Neural cell (in vitro differentiated cells): Measurements from ENCODE around the gene LSAMP. TPM values are rescaled to one million over a fixed set of nuclear protein-coding genes. Genes with fewer than 3 reads are reported as not detected.

Source experiments
- H2AFZ ChIP-seq: fragments of 200-600, 300-800 bp; sonication (generic), shearing (Covaris generic); 2 replicates; pipeline ENCODE4 v1.6.0; 2014; ENCODE audit warnings: low read depth, mild to moderate bottlenecking, antibody characterized with exemption, low read length, moderate library complexity
- H3F3A ChIP-seq: fragments of 200-600 bp; shearing (Covaris generic); 2 replicates; pipeline ENCODE4 v1.6.1; 2016; ENCODE audit warnings: mild to moderate bottlenecking, moderate library complexity, mixed read lengths, antibody characterized with exemption, low read length; ENCODE audit not compliant: insufficient read depth, poor library complexity, severe bottlenecking
- H3K27ac ChIP-seq: fragments of 200-600, 300-800 bp; sonication (generic), shearing (Covaris generic); 2 replicates; pipeline ENCODE4 v1.5.1; 2014; ENCODE audit warnings: mild to moderate bottlenecking, low read length, moderate library complexity
- H3K27me3 ChIP-seq: fragments of 300-800, 200-600 bp; sonication (generic), shearing (Covaris generic); 2 replicates; pipeline ENCODE4 v1.6.0; 2014; ENCODE audit warnings: mild to moderate bottlenecking, low read depth, low read length, moderate library complexity; ENCODE audit not compliant: insufficient read depth
- H3K36me3 ChIP-seq: fragments of 300-800, 200-600 bp; sonication (generic), shearing (Covaris generic); 2 replicates; pipeline ENCODE4 v1.5.1; 2014; ENCODE audit warnings: mild to moderate bottlenecking, antibody characterized with exemption, low read length, moderate library complexity; ENCODE audit not compliant: insufficient read depth
- H3K4me2 ChIP-seq: fragments of 300-800, 200-600 bp; sonication (generic), shearing (Covaris generic); 2 replicates; pipeline ENCODE4 v1.6.0; 2014; ENCODE audit warnings: mild to moderate bottlenecking, low read length
- H3K4me3 ChIP-seq: fragments of 300-800, 200-600 bp; sonication (generic), shearing (Covaris generic); 2 replicates; pipeline ENCODE4 v1.5.1; 2014; ENCODE audit warnings: mild to moderate bottlenecking, low read length, moderate library complexity
- H3K79me2 ChIP-seq: fragments of 200-600 bp; shearing (Covaris generic); replicated peaks from 2 replicates; pipeline ENCODE4 v1.6.0; 2014; ENCODE audit warnings: mild to moderate bottlenecking, low read length, moderate library complexity; ENCODE audit not compliant: insufficient read depth
- H3K9ac ChIP-seq: fragments of 300-800, 200-600 bp; sonication (generic), shearing (Covaris generic); 2 replicates; pipeline ENCODE4 v1.6.1; 2016; ENCODE audit warnings: mild to moderate bottlenecking, low read length, mixed read lengths
- H3K9me2 ChIP-seq: fragments of 200-600 bp; shearing (Covaris generic); 2 replicates; pipeline ENCODE4 v1.6.1; 2016; ENCODE audit warnings: mild to moderate bottlenecking, low read length, mixed read lengths; ENCODE audit not compliant: insufficient read depth
- H3K9me3 ChIP-seq: fragments of 200-600, 300-800 bp; sonication (generic), shearing (Covaris generic); 2 replicates; pipeline ENCODE4 v1.6.1; 2016; ENCODE audit warnings: mild to moderate bottlenecking, mixed run types, low read length, moderate library complexity, mixed read lengths
- H4K20me1 ChIP-seq: fragments of 200-600 bp; shearing (Covaris generic); 2 replicates; pipeline ENCODE4 v1.6.1; 2016; ENCODE audit warnings: mild to moderate bottlenecking, mixed run types; ENCODE audit not compliant: insufficient read depth
- CTCF ChIP-seq: fragments of 450-650 bp; IDR thresholded peaks from 2 replicates; pipeline ENCODE4 v1.5.1; 2014; ENCODE audit warnings: antibody characterized with exemption, mild to moderate bottlenecking, moderate library complexity; ENCODE audit not compliant: poor library complexity, severe bottlenecking
- EP300 ChIP-seq: fragments of 450-650 bp; conservative IDR thresholded peaks from 2 replicates; pipeline ENCODE4 v1.6.1; 2014; ENCODE audit warnings: antibody characterized with exemption, mild to moderate bottlenecking, moderate library complexity; ENCODE audit not compliant: poor library complexity, severe bottlenecking
- EZH2 ChIP-seq: fragments of 200-600, 300-800 bp; shearing (Covaris generic), sonication (generic); IDR thresholded peaks from 2 replicates; pipeline ENCODE4 v1.6.1; 2014; ENCODE audit warnings: antibody characterized with exemption, low read length, borderline replicate concordance, mild to moderate bottlenecking; ENCODE audit not compliant: insufficient read depth, poor library complexity, severe bottlenecking
- MXI1 ChIP-seq: fragments of 450-650 bp; conservative IDR thresholded peaks from 2 replicates; pipeline ENCODE4 v1.6.1; 2014; ENCODE audit warnings: antibody characterized with exemption, mild to moderate bottlenecking; ENCODE audit not compliant: poor library complexity, severe bottlenecking
- POLR2AphosphoS5 ChIP-seq: IDR thresholded peaks from 2 replicates; pipeline ENCODE4 v1.6.1; 2012
- RAD21 ChIP-seq: fragments of 450-650 bp; conservative IDR thresholded peaks from 2 replicates; pipeline ENCODE4 v1.6.1; 2014; ENCODE audit warnings: antibody characterized with exemption, mild to moderate bottlenecking, moderate library complexity
- SMC3 ChIP-seq: fragments of 450-650 bp; conservative IDR thresholded peaks from 2 replicates; pipeline ENCODE4 v1.6.1; 2014; ENCODE audit warnings: antibody characterized with exemption, mild to moderate bottlenecking, moderate library complexity; ENCODE audit not compliant: poor library complexity
- TAF1 ChIP-seq: IDR thresholded peaks from 2 replicates; pipeline ENCODE4 v1.6.1; 2012; ENCODE audit warnings: low read depth
- polyA plus RNA-seq: library from polyadenylated mRNA; depleted of rRNA; stranded (reverse); fragments of >200 nt; gene quantifications from 2 replicates; pipeline ENCODE4 v1.2.3, GENCODE V29; 2014
- TF ChIP-seq, protein P1 (sequence below): IDR thresholded peaks from 2 replicates; pipeline ENCODE4 v1.6.1; 2012; ENCODE audit warnings: borderline replicate concordance

The LSAMP gene
- polyA plus RNA-seq, 1 donor from 2014 or later, result 93.6 TPM

GRCh38 chr3:115768661-115769060 is 676.6 kb downstream of the LSAMP start:
- H3K9me3 ChIP-seq, result no peaks in the 10 kb centered on the region
- H3K9me2 ChIP-seq, result no peaks in the 10 kb centered on the region
- no peak overlapping the region for H3K9ac ChIP-seq
- no peaks in the 10 kb centered on the region for H3K79me2 ChIP-seq
- no peak overlapping the region for H3K4me2 ChIP-seq
- H3K27ac ChIP-seq, result no peak overlapping the region
- H3F3A ChIP-seq, result no peaks in the 10 kb centered on the region
- no peaks in the 10 kb centered on the region for H3K27me3 ChIP-seq
- H4K20me1 ChIP-seq, result no peaks in the 10 kb centered on the region
- no peak overlapping the region for H3K4me3 ChIP-seq
- TF ChIP-seq POLR2AphosphoS5, result no peak
- no peak for TF ChIP-seq EZH2
- no peak for TF ChIP-seq TAF1
- no peak for TF ChIP-seq SMC3
- no peak for TF ChIP-seq RAD21
- TF ChIP-seq, protein P1, sequence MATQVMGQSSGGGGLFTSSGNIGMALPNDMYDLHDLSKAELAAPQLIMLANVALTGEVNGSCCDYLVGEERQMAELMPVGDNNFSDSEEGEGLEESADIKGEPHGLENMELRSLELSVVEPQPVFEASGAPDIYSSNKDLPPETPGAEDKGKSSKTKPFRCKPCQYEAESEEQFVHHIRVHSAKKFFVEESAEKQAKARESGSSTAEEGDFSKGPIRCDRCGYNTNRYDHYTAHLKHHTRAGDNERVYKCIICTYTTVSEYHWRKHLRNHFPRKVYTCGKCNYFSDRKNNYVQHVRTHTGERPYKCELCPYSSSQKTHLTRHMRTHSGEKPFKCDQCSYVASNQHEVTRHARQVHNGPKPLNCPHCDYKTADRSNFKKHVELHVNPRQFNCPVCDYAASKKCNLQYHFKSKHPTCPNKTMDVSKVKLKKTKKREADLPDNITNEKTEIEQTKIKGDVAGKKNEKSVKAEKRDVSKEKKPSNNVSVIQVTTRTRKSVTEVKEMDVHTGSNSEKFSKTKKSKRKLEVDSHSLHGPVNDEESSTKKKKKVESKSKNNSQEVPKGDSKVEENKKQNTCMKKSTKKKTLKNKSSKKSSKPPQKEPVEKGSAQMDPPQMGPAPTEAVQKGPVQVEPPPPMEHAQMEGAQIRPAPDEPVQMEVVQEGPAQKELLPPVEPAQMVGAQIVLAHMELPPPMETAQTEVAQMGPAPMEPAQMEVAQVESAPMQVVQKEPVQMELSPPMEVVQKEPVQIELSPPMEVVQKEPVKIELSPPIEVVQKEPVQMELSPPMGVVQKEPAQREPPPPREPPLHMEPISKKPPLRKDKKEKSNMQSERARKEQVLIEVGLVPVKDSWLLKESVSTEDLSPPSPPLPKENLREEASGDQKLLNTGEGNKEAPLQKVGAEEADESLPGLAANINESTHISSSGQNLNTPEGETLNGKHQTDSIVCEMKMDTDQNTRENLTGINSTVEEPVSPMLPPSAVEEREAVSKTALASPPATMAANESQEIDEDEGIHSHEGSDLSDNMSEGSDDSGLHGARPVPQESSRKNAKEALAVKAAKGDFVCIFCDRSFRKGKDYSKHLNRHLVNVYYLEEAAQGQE, result no peak
- no peak for TF ChIP-seq EP300
- no peak for TF ChIP-seq MXI1
- TF ChIP-seq CTCF, result no peak
- no peak overlapping the region for H2AFZ ChIP-seq
- H3K36me3 ChIP-seq, result no peaks in the 10 kb centered on the region

GRCh38 chr3:115766587-115767482 is 678.5 kb downstream of the LSAMP start:
- Histone ChIP-seq H3K4me3 (no peak overlapping the region), H3K79me2 (no peaks in the 10 kb centered on the region), H3K9ac (no peak overlapping the region), H3K9me3 (no peaks in the 10 kb centered on the region), H3K36me3 (no peaks in the 10 kb centered on the region), H2AFZ (no peak overlapping the region), H3K27ac (no peak overlapping the region), H4K20me1 (no peaks in the 10 kb centered on the region), H3K4me2 (no peak overlapping the region), H3K9me2 (no peaks in the 10 kb centered on the region), H3K27me3 (no peaks in the 10 kb centered on the region), H3F3A (no peaks in the 10 kb centered on the region)
- TF ChIP-seq, protein P1, result no peak
- no peak for TF ChIP-seq SMC3
- TF ChIP-seq POLR2AphosphoS5, result no peak
- no peak for TF ChIP-seq EZH2
- TF ChIP-seq RAD21, result no peak
- no peak for TF ChIP-seq TAF1
- TF ChIP-seq MXI1, result no peak
- TF ChIP-seq CTCF, result no peak
- TF ChIP-seq EP300, result no peak
